ENCODE measurements around the gene PARVB.

PARVB gene

GRCh38 chr22:43983808-43984207, 40.3 kb upstream of the PARVB start:
- TF ChIP-seq CTCF (IDR thresholded peaks at IDR 0.05; ENCODE audit: insufficient read depth, missing control alignments), result no peak
- DNase-seq (ENCODE audit: insufficient read length, low spot score), result no peak
- FAIRE-seq, result no peak

- no peak for TF ChIP-seq CTCF (IDR thresholded peaks at IDR 0.05; ENCODE audit: insufficient read depth, missing control alignments)
- FAIRE-seq (no peak), DNase-seq (ENCODE audit: insufficient read length, low spot score) (no peak)
Measured at GRCh38 chr22:43985532-43985931, 38.6 kb upstream of the PARVB start.

- no peak for TF ChIP-seq CTCF (IDR thresholded peaks at IDR 0.05; ENCODE audit: insufficient read depth, missing control alignments)
- no peak for DNase-seq (ENCODE audit: insufficient read length, low spot score)
- FAIRE-seq, result no peak
Measured at GRCh38 chr22:43988116-43988820, 35.8 kb upstream of the PARVB start.

- TF ChIP-seq CTCF (IDR thresholded peaks at IDR 0.05; ENCODE audit: insufficient read depth, missing control alignments), result no peak
- no peak for FAIRE-seq
Measured at GRCh38 chr22:43988960-43989359, 35.1 kb upstream of the PARVB start.

GRCh38 chr22:43990044-43990443, 34.1 kb upstream of the PARVB start:
- no peak for DNase-seq (ENCODE audit: insufficient read length, low spot score)
- no peak for TF ChIP-seq CTCF (IDR thresholded peaks at IDR 0.05; ENCODE audit: insufficient read depth, missing control alignments)
- no peak for FAIRE-seq

More at GRCh38 chr22:43988960-43989359, 35.1 kb upstream of the PARVB start:
- DNase-seq (ENCODE audit: insufficient read length, low spot score), result no peak

- no peak for FAIRE-seq
Measured at GRCh38 chr22:43991316-43992020, 32.6 kb upstream of the PARVB start.

More at GRCh38 chr22:43991316-43992020, 32.6 kb upstream of the PARVB start:
- TF ChIP-seq CTCF (IDR thresholded peaks at IDR 0.05; ENCODE audit: insufficient read depth, missing control alignments), result no peak
- DNase-seq (ENCODE audit: insufficient read length, low spot score), result no peak
